ES-I3 (cell line): ENCODE measurements around the gene SYNE1.

Experiments used
- H3K36me3 ChIP-seq: 2 replicates; pipeline ENCODE4 v1.6.1; 2013; ENCODE audit warnings: mild to moderate bottlenecking, low read length, control low read depth, moderate library complexity; ENCODE audit not compliant: insufficient read depth
- H3K4me1 ChIP-seq: 2 replicates; pipeline ENCODE4 v1.6.1; 2013; ENCODE audit warnings: mild to moderate bottlenecking, control low read depth, low read length; ENCODE audit not compliant: insufficient read depth
- H3K9ac ChIP-seq: 2 replicates; pipeline ENCODE4 v1.6.1; 2013; ENCODE audit warnings: low read depth, mild to moderate bottlenecking, low read length, moderate library complexity
- H3K9me3 ChIP-seq: 2 replicates; pipeline ENCODE4 v1.6.1; 2013; ENCODE audit warnings: mild to moderate bottlenecking, low read length, moderate library complexity; ENCODE audit not compliant: control insufficient read depth, insufficient read depth

The SYNE1 gene

GRCh38 chr6:152270301-152270925 is 366.7 kb downstream of the SYNE1 start:
- no peaks in the 10 kb centered on the region for H3K36me3 ChIP-seq

GRCh38 chr6:152268846-152269442 is 368.2 kb downstream of the SYNE1 start:
- no peaks in the 10 kb centered on the region for H3K36me3 ChIP-seq
- H3K9me3 ChIP-seq, result no peaks in the 10 kb centered on the region; the same call in 1 of the 2 replicates
- peaks cover 15% of the 10 kb centered on the region for H3K4me1 ChIP-seq
- no peak overlapping the region for H3K9ac ChIP-seq

More at GRCh38 chr6:152270301-152270925, 366.7 kb downstream of the SYNE1 start:
- Histone ChIP-seq H3K9ac (no peak overlapping the region), H3K9me3 (no peaks in the 10 kb centered on the region), H3K4me1 (peaks cover 15% of the 10 kb centered on the region)

GRCh38 chr6:152267967-152268845 is 369.0 kb downstream of the SYNE1 start:
- no peaks in the 10 kb centered on the region for H3K36me3 ChIP-seq
- H3K4me1 ChIP-seq, result peaks cover 15% of the 10 kb centered on the region
- H3K9ac ChIP-seq, result no peak overlapping the region
- peaks cover 6% of the 10 kb centered on the region; the same call in 1 of the 2 replicates for H3K9me3 ChIP-seq

GRCh38 chr6:152265651-152266050 is 371.5 kb downstream of the SYNE1 start:
- peaks cover 15% of the 10 kb centered on the region for H3K9me3 ChIP-seq

GRCh38 chr6:152263582-152263981 is 373.6 kb downstream of the SYNE1 start:
- H3K9me3 ChIP-seq, result peaks cover 15% of the 10 kb centered on the region
- no peaks in the 10 kb centered on the region for H3K36me3 ChIP-seq
- H3K4me1 ChIP-seq, result 0 out of 2 replicates have a peak, but pooled peaks cover 5% of the 10 kb centered on the region
- H3K9ac ChIP-seq, result no peak overlapping the region

More at GRCh38 chr6:152265651-152266050, 371.5 kb downstream of the SYNE1 start:
- H3K9ac ChIP-seq, result no peak overlapping the region
- 0 out of 2 replicates have a peak, but pooled peaks cover 5% of the 10 kb centered on the region for H3K4me1 ChIP-seq
- H3K36me3 ChIP-seq, result no peaks in the 10 kb centered on the region

- Histone ChIP-seq H3K9me3 (peaks cover 15% of the 10 kb centered on the region), H3K36me3 (no peaks in the 10 kb centered on the region), H3K4me1 (no peaks in the 10 kb centered on the region), H3K9ac (no peak overlapping the region)
These were observed 376.0 kb downstream of the SYNE1 start for GRCh38 chr6:152261179-152261578.

GRCh38 chr6:152259234-152259633 is 377.9 kb downstream of the SYNE1 start:
- H3K36me3 ChIP-seq, result no peaks in the 10 kb centered on the region
- H3K9me3 ChIP-seq, result peaks cover 15% of the 10 kb centered on the region
- no peaks in the 10 kb centered on the region for H3K4me1 ChIP-seq
- H3K9ac ChIP-seq, result no peak overlapping the region

GRCh38 chr6:152257581-152257980 is 379.6 kb downstream of the SYNE1 start:
- Histone ChIP-seq H3K36me3 (no peaks in the 10 kb centered on the region), H3K4me1 (no peaks in the 10 kb centered on the region), H3K9ac (no peak overlapping the region), H3K9me3 (peaks cover 3% of the 10 kb centered on the region; the same call in 1 of the 2 replicates)

GRCh38 chr6:152250127-152250526 is 387.0 kb downstream of the SYNE1 start:
- Histone ChIP-seq H3K9me3 (no peaks in the 10 kb centered on the region), H3K36me3 (no peaks in the 10 kb centered on the region), H3K9ac (no peak overlapping the region)

GRCh38 chr6:152248980-152249379 is 388.2 kb downstream of the SYNE1 start:
- Histone ChIP-seq H3K9me3 (no peaks in the 10 kb centered on the region), H3K9ac (no peak overlapping the region), H3K4me1 (no peaks in the 10 kb centered on the region), H3K36me3 (no peaks in the 10 kb centered on the region)

More at GRCh38 chr6:152250127-152250526, 387.0 kb downstream of the SYNE1 start:
- H3K4me1 ChIP-seq, result no peaks in the 10 kb centered on the region

GRCh38 chr6:152246554-152247337 is 390.4 kb downstream of the SYNE1 start:
- H3K9ac ChIP-seq, result no peak overlapping the region
- H3K4me1 ChIP-seq, result no peaks in the 10 kb centered on the region
- H3K9me3 ChIP-seq, result no peaks in the 10 kb centered on the region
- H3K36me3 ChIP-seq, result no peaks in the 10 kb centered on the region

GRCh38 chr6:152244998-152245630 is 392.0 kb downstream of the SYNE1 start:
- no peaks in the 10 kb centered on the region for H3K4me1 ChIP-seq
- no peaks in the 10 kb centered on the region for H3K9me3 ChIP-seq
- H3K9ac ChIP-seq, result no peak overlapping the region
- H3K36me3 ChIP-seq, result no peaks in the 10 kb centered on the region

GRCh38 chr6:152241013-152241766 is 396.0 kb downstream of the SYNE1 start:
- H3K36me3 ChIP-seq, result no peaks in the 10 kb centered on the region

More at GRCh38 chr6:152241013-152241766, 396.0 kb downstream of the SYNE1 start:
- Histone ChIP-seq H3K9me3 (no peaks in the 10 kb centered on the region), H3K4me1 (no peaks in the 10 kb centered on the region), H3K9ac (no peak overlapping the region)
